SK-N-SH (cell line): Measurements from ENCODE around the gene FLRT1. TPM values are rescaled to one million over a fixed set of nuclear protein-coding genes. Genes with fewer than 3 reads are reported as not detected.

Source experiments
- CTCF ChIA-PET: fragments of 300-600, 350-600 bp; formaldehyde crosslinking; extraction: SDS; loops from one replicate; lab custom pipeline; 2021; lab: Yijun Ruan, JAX
- POLR2A ChIA-PET: fragments of 350-600 bp; sonication (Branson Sonifier 250); formaldehyde crosslinking; extraction: SDS; loops from one replicate; lab custom pipeline; 2020; ENCODE audit warnings: antibody characterized with exemption, inconsistent platforms; lab: Yijun Ruan, JAX
- DNase-seq: peaks from one replicate; pipeline ENCODE4 v3.0.0; 2012
- H2AFZ ChIP-seq: fragments of 200-600 bp; sonication (generic); 2 replicates; pipeline ENCODE4 v1.8.1; 2016; ENCODE audit warnings: antibody characterized with exemption, mild to moderate bottlenecking, low read depth
- H3F3A ChIP-seq: fragments of 200-600 bp; sonication (generic); replicated peaks from 2 replicates; pipeline ENCODE3; 2016; ENCODE audit warnings: antibody characterized with exemption, mild to moderate bottlenecking; ENCODE audit not compliant: insufficient read depth
- H3K27ac ChIP-seq, 2 experiments: fragments of 200-500 bp in 1 of 2; fragments of 200-600 bp in 1 of 2; sonication (Bioruptor generic) in 1 of 2; sonication (generic), shearing (Covaris generic) in 1 of 2; 2 replicates each; pipeline versions ENCODE4 v1.5.1 to v1.6.1; 2014 to 2016; ENCODE audit warnings: low read depth in 2 of 2, inconsistent platforms in 1 of 2, low read length in 1 of 2, mild to moderate bottlenecking in 1 of 2, mixed read lengths in 1 of 2
- H3K27me3 ChIP-seq: fragments of 200-600 bp; sonication (generic), shearing (Covaris generic); 2 replicates; pipeline ENCODE4 v1.6.1; 2016; ENCODE audit warnings: mixed run types; ENCODE audit not compliant: insufficient read depth
- H3K36me3 ChIP-seq, 2 experiments: fragments of 200-500 bp in 1 of 2; fragments of 200-600 bp in 1 of 2; sonication (Bioruptor generic) in 1 of 2; sonication (generic) in 1 of 2; replicated peaks in 1 of 2; 2 replicates each; pipeline versions ENCODE3 to v1.5.1; 2014 to 2016; ENCODE audit warnings: low read length in 1 of 2, mild to moderate bottlenecking in 1 of 2; ENCODE audit not compliant: insufficient read depth in 2 of 2, control insufficient read depth in 1 of 2
- H3K4me1 ChIP-seq, 2 experiments: fragments of 200-500 bp in 1 of 2; fragments of 200-600 bp in 1 of 2; sonication (Bioruptor generic) in 1 of 2; sonication (generic), shearing (Covaris generic) in 1 of 2; 2 replicates each; pipeline versions ENCODE4 v1.5.1 to v1.6.1; 2014 to 2016; ENCODE audit warnings: low read depth in 1 of 2, low read length in 1 of 2, mixed run types in 1 of 2; ENCODE audit not compliant: insufficient read depth in 2 of 2, control insufficient read depth in 1 of 2
- H3K4me2 ChIP-seq: fragments of 200-600 bp; sonication (generic), shearing (Covaris generic); 2 replicates; pipeline ENCODE4 v1.6.1; 2017; ENCODE audit warnings: mixed run types
- H3K4me3 ChIP-seq, 2 experiments: fragments of 200-500 bp in 1 of 2; fragments of 200-600 bp in 1 of 2; sonication (Bioruptor generic) in 1 of 2; sonication (generic), shearing (Covaris generic) in 1 of 2; 2 replicates each; pipeline versions ENCODE4 v1.5.1 to v1.8.1; 2014 to 2016; ENCODE audit warnings: low read depth in 2 of 2, inconsistent platforms in 1 of 2, low read length in 1 of 2, mild to moderate bottlenecking in 1 of 2, mixed read lengths in 1 of 2, moderate library complexity in 1 of 2
- H3K79me2 ChIP-seq: fragments of 200-600 bp; sonication (generic); 2 replicates; pipeline ENCODE4 v1.8.1; 2017; ENCODE audit warnings: mild to moderate bottlenecking; ENCODE audit not compliant: insufficient read depth
- H3K9ac ChIP-seq: fragments of 200-600 bp; sonication (generic); 2 replicates; pipeline ENCODE4 v1.6.1; 2017; ENCODE audit warnings: mixed run types
- H3K9me2 ChIP-seq: fragments of 200-600 bp; sonication (generic); 2 replicates; pipeline ENCODE4 v1.6.1; 2017; ENCODE audit warnings: mixed run types
- H3K9me3 ChIP-seq: fragments of 200-600 bp; sonication (generic); 2 replicates; pipeline ENCODE4 v1.6.1; 2017; ENCODE audit warnings: mixed run types, mild to moderate bottlenecking, moderate library complexity
- H4K20me1 ChIP-seq: fragments of 200-600 bp; sonication (generic); 2 replicates; pipeline ENCODE4 v1.6.1; 2017; ENCODE audit warnings: mild to moderate bottlenecking, mixed run types; ENCODE audit not compliant: insufficient read depth
- EP300 ChIP-seq, 2 experiments: IDR thresholded peaks; 2 replicates each; pipeline versions ENCODE4 v1.4.0 to v1.6.1; 2012; ENCODE audit warnings: borderline replicate concordance in 1 of 2, low read depth in 1 of 2, low read length in 1 of 2
- JUND ChIP-seq: IDR thresholded peaks from 2 replicates; pipeline ENCODE4 v1.4.0; 2012
- POLR2AphosphoS5 ChIP-seq: IDR thresholded peaks from 2 replicates; pipeline ENCODE4 v1.6.1; 2012; ENCODE audit warnings: low read depth, low read length
- RAD21 ChIP-seq: IDR thresholded peaks from 2 replicates; pipeline ENCODE4 v1.6.1; 2012; ENCODE audit warnings: mild to moderate bottlenecking, low read length
- TAF1 ChIP-seq: IDR thresholded peaks from 2 replicates; pipeline ENCODE4 v1.6.1; 2012; ENCODE audit warnings: low read depth, mild to moderate bottlenecking, low read length, moderate library complexity, borderline replicate concordance
- WGBS: methylation state at CpG from one replicate; pipeline ENCODE4 v1.1.6; 2017; ENCODE audit warnings: low lambda C conversion rate; 5-methylcytosine and 5-hydroxymethylcytosine counted together
- polyA plus RNA-seq, 3 experiments: library from polyadenylated mRNA; depleted of rRNA; stranded (reverse); fragments of >200 nt; gene quantifications; 2 replicates each; pipeline ENCODE4 v1.2.3, GENCODE V29; 2012
- TF ChIP-seq, protein P1 (sequence below): fragments of 150-350 bp; IDR thresholded peaks from 2 replicates; pipeline ENCODE4 v1.6.1; 2016; ENCODE audit warnings: mild to moderate bottlenecking, low read depth, low read length
- TF ChIP-seq, protein P2 (sequence below): fragments of 150-350 bp; IDR thresholded peaks from 2 replicates; pipeline ENCODE4 v1.6.1; 2017; ENCODE audit warnings: antibody characterized with exemption, low read length, low read depth, borderline replicate concordance

The FLRT1 gene
- polyA plus RNA-seq, 1 of the 3 experiments (the other 2 are of a cell fraction): 0.03 TPM

DNA sequence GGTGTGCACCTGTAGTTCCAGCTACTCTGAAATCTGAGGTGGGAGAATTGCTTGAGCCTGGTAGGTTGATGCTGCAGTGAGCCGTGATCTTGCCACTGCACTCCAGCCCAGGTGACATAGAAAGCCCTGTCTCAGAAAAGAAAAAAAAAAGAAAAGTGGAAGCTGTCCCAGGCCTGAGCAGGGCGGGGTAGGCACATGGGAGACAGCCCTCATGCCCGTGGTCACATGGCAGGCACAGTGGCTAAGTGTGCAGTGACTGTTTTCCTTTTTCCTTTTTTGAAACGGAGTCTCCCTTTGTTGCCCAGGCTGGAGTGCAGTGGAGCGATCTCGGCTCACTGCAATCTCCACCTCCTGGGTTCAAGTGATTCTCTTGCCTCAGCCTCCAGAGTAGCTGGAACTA, 41.7 kb upstream of the FLRT1 start (continued):
- TF ChIP-seq, protein P1, sequence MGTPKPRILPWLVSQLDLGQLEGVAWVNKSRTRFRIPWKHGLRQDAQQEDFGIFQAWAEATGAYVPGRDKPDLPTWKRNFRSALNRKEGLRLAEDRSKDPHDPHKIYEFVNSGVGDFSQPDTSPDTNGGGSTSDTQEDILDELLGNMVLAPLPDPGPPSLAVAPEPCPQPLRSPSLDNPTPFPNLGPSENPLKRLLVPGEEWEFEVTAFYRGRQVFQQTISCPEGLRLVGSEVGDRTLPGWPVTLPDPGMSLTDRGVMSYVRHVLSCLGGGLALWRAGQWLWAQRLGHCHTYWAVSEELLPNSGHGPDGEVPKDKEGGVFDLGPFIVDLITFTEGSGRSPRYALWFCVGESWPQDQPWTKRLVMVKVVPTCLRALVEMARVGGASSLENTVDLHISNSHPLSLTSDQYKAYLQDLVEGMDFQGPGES: no peak
- TF ChIP-seq RAD21: no peak

DNA sequence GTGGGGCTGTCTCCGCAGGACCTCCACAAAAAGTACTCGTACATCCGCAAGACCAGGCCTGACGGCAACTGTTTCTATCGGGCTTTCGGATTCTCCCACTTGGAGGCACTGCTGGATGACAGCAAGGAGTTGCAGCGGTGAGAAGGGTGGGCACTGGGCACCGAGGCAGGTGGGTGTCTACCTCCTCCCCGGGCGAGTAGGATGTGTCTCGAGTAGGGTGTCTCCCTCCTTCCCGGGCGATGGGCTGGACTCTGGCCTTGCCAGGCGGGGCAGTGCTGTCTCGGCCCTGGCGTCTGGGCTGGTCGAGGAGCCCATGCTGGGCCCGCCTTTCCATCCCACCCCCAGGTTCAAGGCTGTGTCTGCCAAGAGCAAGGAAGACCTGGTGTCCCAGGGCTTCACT, 39.2 kb upstream of the FLRT1 start:
- Histone ChIP-seq H3F3A (no peaks in the 10 kb centered on the region), H4K20me1 (peaks cover 20% of the 10 kb centered on the region), H3K9me2 (no peaks in the 10 kb centered on the region), H3K27me3 (no peaks in the 10 kb centered on the region), H3K9me3 (no peaks in the 10 kb centered on the region), H3K4me3 (no peak overlapping the region), H3K79me2 (peaks cover 18% of the 10 kb centered on the region), H3K36me3 (peaks cover 4 to 39% of the 10 kb centered on the region in 2 experiments), H3K9ac (no peak overlapping the region), H2AFZ (no peak overlapping the region), H3K27ac (no peak overlapping the region), H3K4me1 (no peaks in the 10 kb centered on the region), H3K4me2 (no peak overlapping the region)
- no peak for TF ChIP-seq JUND
- no peak for DNase-seq
- ChIA-PET CTCF (interaction anchor here (1.1 kb wide), 1 partner anchor 156 kb away, joined by 3 read pairs; no protein-coding TSS in a partner anchor), POLR2A (no interaction called here)
- WGBS: 88% methylated on average over 15 of the region's 18 CpGs

- Histone ChIP-seq H3K79me2 (peaks cover 12% of the 10 kb centered on the region; the same call in 1 of the 2 replicates), H2AFZ (no peak overlapping the region), H3K4me1 (peaks cover 0 to 2% of the 10 kb centered on the region in 2 experiments; a peak in 1 of 4 replicates), H3K4me3 (no peak overlapping the region), H3K9ac (no peak overlapping the region), H3K27me3 (no peaks in the 10 kb centered on the region), H3K36me3 (peaks cover 0 to 43% of the 10 kb centered on the region in 2 experiments), H3K9me3 (no peaks in the 10 kb centered on the region), H3K9me2 (no peaks in the 10 kb centered on the region), H4K20me1 (peaks cover 20% of the 10 kb centered on the region), H3K27ac (no peak overlapping the region), H3K4me2 (no peak overlapping the region), H3F3A (no peaks in the 10 kb centered on the region)
- ChIA-PET POLR2A (interaction anchor here (1.0 kb wide), 1 partner anchor 10 kb away, joined by 4 read pairs; no protein-coding TSS in a partner anchor), CTCF (no interaction called here)
- 94% methylated on average over 25 of the region's 27 CpGs for WGBS
- TF ChIP-seq, protein P1: no peak
- TF ChIP-seq TAF1 (no peak), POLR2AphosphoS5 (no peak), JUND (no peak), EP300 (IDR thresholded peaks at IDR 0.05; ENCODE audit: borderline replicate concordance in 1 of 2, low read depth in 1 of 2, low read length in 1 of 2) (no peak)
- TF ChIP-seq, protein P2, sequence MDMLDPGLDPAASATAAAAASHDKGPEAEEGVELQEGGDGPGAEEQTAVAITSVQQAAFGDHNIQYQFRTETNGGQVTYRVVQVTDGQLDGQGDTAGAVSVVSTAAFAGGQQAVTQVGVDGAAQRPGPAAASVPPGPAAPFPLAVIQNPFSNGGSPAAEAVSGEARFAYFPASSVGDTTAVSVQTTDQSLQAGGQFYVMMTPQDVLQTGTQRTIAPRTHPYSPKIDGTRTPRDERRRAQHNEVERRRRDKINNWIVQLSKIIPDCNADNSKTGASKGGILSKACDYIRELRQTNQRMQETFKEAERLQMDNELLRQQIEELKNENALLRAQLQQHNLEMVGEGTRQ: no peak
- no peak for DNase-seq
Measured at GRCh38 chr11:63997104-63997700, 38.5 kb upstream of the FLRT1 start.
